ENCODE data around the gene MAP3K20. TPM values are rescaled to one million over a fixed set of nuclear protein-coding genes. Genes with fewer than 3 reads are reported as not detected.
A peak's percentile ranks its signal among the peaks of the same experiment; 100 is the strongest.

MAP3K20 gene
- total and polyA plus RNA-seq, 2 of the 4 experiments (the other 2 are of a cell fraction) = 27.5 to 84.4 TPM

GRCh38 chr2:173122936-173123335 lies 47.3 kb downstream of the MAP3K20 start:
- H4K8ac ChIP-seq (ENCODE audit: low read depth in 2 of 2, low read length in 2 of 2) = peak overlapping the region in 1 of 2 experiments; percentile 7; a peak in 2 of 4 replicates
- peak overlapping the region; percentile 71; the same call in 1 of the 2 replicates for H2BK120ac ChIP-seq (ENCODE audit: low read depth, low read length)
- in situ Hi-C loops (cut with MboI; ENCODE audit: low sequenced_read_pairs) (no loop called here), dilution Hi-C loops (cut with HindIII; ENCODE audit: low sequenced_read_pairs, unreplicated experiment) (no loop called here), intact Hi-C loops (cut with micrococcal nuclease) (no loop called here)
- H3K9me1 ChIP-seq (ENCODE audit: insufficient read depth, low read length) = peaks cover 18% of the 10 kb centered on the region
- no peak overlapping the region for H3K27ac ChIP-seq (ENCODE audit: insufficient read depth, low read length)
- H2BK5ac ChIP-seq (ENCODE audit: low read depth, low read length, poor library complexity, severe bottlenecking) = peak overlapping the region; percentile 61
- H3K4ac ChIP-seq (ENCODE audit: low read depth, low read length) = peak overlapping the region; percentile 8; the same call in 1 of the 2 replicates
- peaks cover 25% of the 10 kb centered on the region for H3K4me1 ChIP-seq (ENCODE audit: control insufficient read depth, insufficient read depth, low read length)
- H3K23ac ChIP-seq (ENCODE audit: low read depth, low read length) = peak overlapping the region; percentile 7; the same call in 1 of the 2 replicates
- no peak overlapping the region for H3K4me3 ChIP-seq (ENCODE audit: insufficient read depth, low read depth, low read length)
- H2AK5ac ChIP-seq (ENCODE audit: low read depth, low read length) = no peak overlapping the region; the same call in 1 of the 2 replicates
- TF ChIP-seq CHD1 (IDR thresholded peaks at IDR 0.05; ENCODE audit: low read depth, low read length) (no peak), BHLHE40 (IDR thresholded peaks at IDR 0.05; ENCODE audit: low read depth, low read length) (no peak), RFX5 (IDR thresholded peaks at IDR 0.05; ENCODE audit: low read depth, low read length) (no peak), CTCF (conservative IDR thresholded peaks at IDR 0.05; ENCODE audit: low read depth, low read length) (no peak), MAFK (IDR thresholded peaks at IDR 0.05; ENCODE audit: low read depth, low read length) (no peak), SMC3 (IDR thresholded peaks at IDR 0.05; ENCODE audit: low read depth, low read length) (no peak), ELK1 (IDR thresholded peaks at IDR 0.05; ENCODE audit: borderline replicate concordance, low read depth, low read length) (no peak), MAZ (IDR thresholded peaks at IDR 0.05; ENCODE audit: borderline replicate concordance, low read depth, low read length) (no peak), USF2 (IDR thresholded peaks at IDR 0.05; ENCODE audit: low read depth, low read length) (no peak), CEBPB (IDR thresholded peaks at IDR 0.05; ENCODE audit: low read depth, low read length) (no peak), POLR2A (IDR thresholded peaks at IDR 0.05; ENCODE audit: low read depth, low read length) (no peak), NFE2L2 (IDR thresholded peaks at IDR 0.05; ENCODE audit: low read depth, low read length) (no peak), RAD21 (IDR thresholded peaks at IDR 0.05; ENCODE audit: low read length) (no peak), MXI1 (IDR thresholded peaks at IDR 0.05; ENCODE audit: borderline replicate concordance, low read depth, low read length) (no peak), FOS (IDR thresholded peaks at IDR 0.05; ENCODE audit: low read depth, low read length) (no peak), RCOR1 (IDR thresholded peaks at IDR 0.05; ENCODE audit: insufficient replicate concordance, low read length) (no peak)
- H3K9ac ChIP-seq (ENCODE audit: low read depth, low read length) = no peak overlapping the region
- WGBS, 2 experiments (ENCODE audit: extremely low coverage in 2 of 2, insufficient read length in 1 of 2) = no CpG with 5 or more reads among the region's 1 CpG
- 0 out of 2 replicates have a peak, but pooled peaks have one; percentile 9 for ATAC-seq (ENCODE audit: low read depth)
- no peak overlapping the region; the same call in 1 of the 2 replicates for H3K14ac ChIP-seq (replicated peaks; ENCODE audit: low read depth, low read length)
- POLR2A ChIA-PET (ENCODE audit: unreplicated experiment) = no interaction called here
- CTCF ChIA-PET = interaction anchor here (1.2 to 1.3 kb wide), 2 partner anchors 9 to 10 kb away, joined by 3 to 4 read pairs; no protein-coding TSS in a partner anchor
- H3K79me1 ChIP-seq (ENCODE audit: low read depth in 1 of 2, low read length in 2 of 2) = peaks cover 40 to 75% of the 10 kb centered on the region in 2 experiments
- peak overlapping the region; percentile 71; the same call in 1 of the 2 replicates for H3K18ac ChIP-seq (ENCODE audit: low read depth, low read length)
- H3K4me2 ChIP-seq (ENCODE audit: low read depth, low read length) = no peak overlapping the region
- peak overlapping the region; percentile 15; the same call in 1 of the 2 replicates for H2BK20ac ChIP-seq (ENCODE audit: low read depth, low read length)
- no peak overlapping the region; the same call in 2 of the 3 replicates for H2BK15ac ChIP-seq (ENCODE audit: low read depth, low read length)
- H3K36me3 ChIP-seq (ENCODE audit: control insufficient read depth, insufficient read depth, low read length) = no peaks in the 10 kb centered on the region; the same call in 1 of the 2 replicates
- H4K91ac ChIP-seq (ENCODE audit: insufficient read depth, low read depth, low read length) = no peak overlapping the region
- H4K5ac ChIP-seq (ENCODE audit: low read depth, low read length) = peak overlapping the region; percentile 77; the same call in 1 of the 2 replicates
- no peak overlapping the region for H2AFZ ChIP-seq (replicated peaks; ENCODE audit: low read length, poor library complexity)
- H2AK9ac ChIP-seq (replicated peaks; ENCODE audit: low read depth, low read length, poor library complexity) = no peak overlapping the region
- H3K9me3 ChIP-seq (ENCODE audit: control insufficient read depth, insufficient read depth, low read length) = no peaks in the 10 kb centered on the region
- no peaks in the 10 kb centered on the region for H3K27me3 ChIP-seq (ENCODE audit: control insufficient read depth, insufficient read depth, low read length)
- H4K20me1 ChIP-seq (ENCODE audit: insufficient read depth, low read length) = no peaks in the 10 kb centered on the region
- no TSS peak for BruUV-seq (replicated peaks)
- peak; percentile 57 for DNase-seq
- no peak overlapping the region for H3K56ac ChIP-seq (ENCODE audit: extremely low read depth, insufficient read depth, low read length)
